Measurements from ENCODE around the gene ROBO1.
"Not testable (repeated sequence)": the region's sequence is repeated elsewhere in the genome, so short reads cannot be mapped to it uniquely, and the experiment has no call there.

Gene ROBO1

DNA sequence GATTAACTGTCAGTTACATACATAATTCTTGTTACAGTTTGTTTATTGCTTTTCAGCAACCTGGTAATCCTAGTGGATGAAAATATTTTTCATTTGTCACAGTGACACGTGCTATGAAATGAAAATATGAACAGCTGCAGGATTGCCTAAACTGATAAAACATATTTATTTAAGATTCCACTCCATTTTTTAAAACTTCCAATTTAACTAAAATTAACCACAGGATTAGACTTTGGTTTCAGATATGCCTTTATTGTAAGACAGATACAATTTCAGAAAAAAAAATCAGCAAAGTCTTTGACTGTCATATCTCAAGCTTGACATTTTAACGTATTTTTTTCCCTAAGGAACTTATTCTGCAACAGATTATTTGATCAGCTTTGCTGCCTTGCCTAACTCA lies 550.7 kb downstream of the ROBO1 start:
- no peak for DNase-seq

DNA sequence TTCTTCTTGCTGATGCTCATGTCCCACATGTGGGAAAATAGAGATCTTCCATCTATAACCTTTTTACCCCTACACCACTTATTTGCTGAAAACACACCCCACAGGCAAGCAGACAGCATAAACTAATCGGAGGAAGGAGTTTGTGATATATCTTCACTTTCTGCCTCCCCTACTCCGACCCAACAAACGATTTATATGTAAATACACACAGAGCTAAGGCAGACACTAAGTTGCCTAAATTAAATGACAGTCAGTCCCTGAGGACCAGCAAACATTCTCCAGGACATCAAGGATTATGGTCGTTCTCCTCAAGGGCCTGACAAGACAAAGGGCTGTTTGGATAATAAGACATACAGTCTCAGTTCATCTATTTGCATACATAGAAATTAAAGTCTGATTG lies 552.5 kb downstream of the ROBO1 start:
- no peak for DNase-seq

DNA sequence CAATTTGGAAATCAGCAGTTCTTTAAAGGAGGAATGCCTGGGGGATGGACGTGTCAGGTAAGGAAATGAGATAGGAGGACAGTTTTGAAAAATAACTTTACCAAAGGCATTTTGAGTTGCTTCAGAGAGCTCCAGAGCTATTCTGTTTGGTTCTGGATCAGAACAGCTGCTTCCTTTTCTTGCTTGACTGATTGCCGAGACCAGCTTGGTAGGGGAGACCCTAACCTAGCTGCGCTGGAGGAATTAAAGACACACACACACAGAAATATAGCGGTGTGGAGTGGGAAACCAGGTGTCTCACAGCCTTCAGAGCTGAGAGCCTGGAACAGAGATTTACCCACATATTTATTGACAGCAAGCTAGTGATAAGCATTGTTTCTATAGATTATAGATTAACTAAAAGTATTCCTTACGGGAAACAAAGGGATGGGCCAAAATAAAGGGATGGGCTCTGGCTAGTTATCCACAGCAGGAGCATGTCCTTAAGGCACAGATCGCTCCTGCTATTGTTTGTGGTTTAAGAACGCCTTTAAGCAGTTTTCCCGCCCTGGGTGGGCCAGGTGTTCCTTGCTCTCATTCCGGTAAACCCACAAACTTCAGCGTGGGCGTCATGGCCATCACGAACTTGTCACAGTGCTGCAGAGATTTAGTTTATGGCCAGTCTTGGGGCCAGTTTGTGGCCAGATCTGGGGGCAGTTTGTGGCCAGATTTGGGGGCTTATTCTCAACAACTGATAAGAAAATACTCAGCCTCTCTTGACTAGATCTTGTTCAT lies 556.0 kb downstream of the ROBO1 start:
- DNase-seq = no peak

DNA sequence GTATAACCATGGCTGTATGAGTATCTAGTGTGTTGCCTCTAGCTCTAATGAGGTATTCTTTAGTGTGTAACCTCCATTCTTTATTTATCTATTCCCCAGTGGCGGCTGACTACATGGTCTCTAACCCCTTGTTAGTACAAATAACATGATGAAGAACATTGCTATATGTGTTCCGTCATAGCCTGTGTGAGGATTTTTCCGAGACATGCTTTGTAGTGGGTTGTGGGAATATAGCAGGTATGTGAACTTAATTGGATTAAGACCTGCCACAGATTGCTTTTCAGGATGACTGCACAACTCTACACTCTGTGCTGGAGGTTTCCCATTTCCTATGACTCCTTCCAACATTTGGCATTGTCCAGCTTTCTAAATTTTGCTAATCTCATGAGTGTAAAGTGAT lies 563.4 kb downstream of the ROBO1 start:
- DNase-seq = no peak

DNA sequence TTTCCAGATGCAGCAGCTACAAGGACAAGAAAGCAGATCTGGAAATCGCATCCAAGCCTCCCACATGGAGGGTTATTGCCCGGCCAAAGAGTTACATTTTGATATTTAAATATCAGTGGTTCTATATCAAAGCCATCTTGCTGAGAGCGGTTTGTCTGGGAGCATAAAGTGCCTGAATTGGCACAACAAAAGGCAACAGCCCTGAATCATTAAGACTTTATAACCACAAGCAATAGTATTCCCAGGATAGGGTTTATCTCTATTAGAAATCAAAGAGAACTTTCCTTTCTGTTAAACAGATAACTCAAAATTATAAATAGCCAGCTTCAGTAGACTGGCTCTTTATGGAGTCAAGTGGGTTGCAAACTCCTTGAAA lies 564.7 kb downstream of the ROBO1 start:
- no peak for DNase-seq

DNA sequence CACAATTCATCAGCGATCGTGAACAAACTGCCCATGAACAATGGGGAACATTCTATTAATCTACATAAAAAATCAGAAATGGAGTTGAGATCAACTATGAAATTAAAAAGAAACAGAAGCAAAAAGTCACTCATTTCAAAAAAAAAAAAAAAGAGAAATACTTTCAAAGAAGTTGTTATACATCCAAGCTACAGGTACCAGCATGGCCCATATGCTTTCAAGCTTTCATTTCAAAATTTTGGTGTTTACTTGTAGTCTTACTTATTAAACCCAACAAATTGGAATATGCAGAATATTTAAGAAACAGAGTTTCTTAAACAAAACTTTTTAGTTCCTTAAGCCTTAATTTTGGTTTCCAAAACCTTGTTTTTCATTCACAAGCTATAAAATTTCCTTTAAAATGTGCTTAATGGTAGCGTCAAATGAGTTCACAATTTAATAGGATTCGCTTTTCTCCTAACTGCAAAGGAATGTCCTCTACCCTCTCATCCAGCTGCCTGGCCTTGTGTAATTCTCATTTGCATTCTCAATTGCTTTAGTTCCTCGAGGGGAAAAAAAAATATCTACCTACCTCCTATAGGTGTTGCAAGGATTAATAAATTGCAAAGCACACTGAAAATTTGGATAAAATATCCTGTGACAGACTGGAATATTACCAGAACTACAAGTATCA lies 565.2 kb downstream of the ROBO1 start:
- DNase-seq = no peak

DNA sequence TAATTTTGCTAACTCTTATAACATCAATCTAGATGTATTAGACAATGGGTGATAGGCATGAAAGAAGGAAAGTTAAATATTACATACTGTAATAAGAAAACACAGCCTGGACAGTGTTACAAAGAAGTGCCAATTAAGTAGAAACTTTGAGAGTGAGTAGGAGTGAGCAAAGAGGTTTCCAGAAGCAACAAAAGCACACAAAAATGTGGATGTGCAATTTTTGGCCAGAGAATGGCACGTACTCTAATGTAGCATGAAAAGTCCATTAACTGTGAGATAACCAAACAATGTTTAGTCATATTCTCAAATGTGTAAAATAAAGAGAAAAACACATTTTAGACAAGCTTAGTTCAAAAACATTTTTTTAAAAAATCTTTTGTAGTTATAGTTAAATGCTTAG lies 567.3 kb downstream of the ROBO1 start:
- DNase-seq = no peak

DNA sequence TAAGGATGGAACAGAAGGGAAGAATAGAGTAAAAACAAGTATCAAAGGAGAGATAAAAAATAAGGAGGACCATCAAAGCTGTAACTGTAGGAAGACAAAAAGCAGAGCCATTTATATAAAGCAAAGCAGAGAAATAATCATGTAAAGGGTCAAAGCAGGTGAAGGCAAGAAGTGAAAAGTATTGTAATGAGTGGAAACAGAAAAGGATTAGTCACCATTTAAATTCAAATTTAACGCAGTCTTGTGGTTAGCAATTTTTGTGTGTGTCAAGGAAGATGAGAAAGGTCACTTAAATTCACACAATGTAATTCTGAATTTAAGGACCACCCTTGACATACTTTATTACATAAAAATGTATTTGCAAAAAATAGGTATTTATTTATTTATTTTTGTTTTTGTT lies 567.8 kb downstream of the ROBO1 start:
- no peak for DNase-seq

DNA sequence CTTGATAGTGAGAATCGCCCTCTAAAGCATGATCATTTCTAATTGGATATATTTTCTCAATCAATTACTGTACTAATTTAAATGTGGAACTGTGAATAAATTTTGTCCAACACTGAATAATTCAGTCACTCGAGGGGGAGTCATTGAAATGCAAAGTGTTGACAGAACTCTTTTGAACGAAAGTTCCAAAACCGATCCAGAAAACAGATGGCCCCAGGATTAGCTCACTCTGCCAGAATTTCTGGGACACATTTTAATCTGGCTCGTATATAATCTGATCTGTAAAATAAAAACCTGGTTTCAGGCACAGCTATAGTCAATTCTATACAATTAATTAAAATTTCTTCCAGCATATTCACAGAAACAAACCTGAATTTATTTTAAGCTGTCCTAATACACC lies 580.4 kb downstream of the ROBO1 start:
- no peak for DNase-seq

DNA sequence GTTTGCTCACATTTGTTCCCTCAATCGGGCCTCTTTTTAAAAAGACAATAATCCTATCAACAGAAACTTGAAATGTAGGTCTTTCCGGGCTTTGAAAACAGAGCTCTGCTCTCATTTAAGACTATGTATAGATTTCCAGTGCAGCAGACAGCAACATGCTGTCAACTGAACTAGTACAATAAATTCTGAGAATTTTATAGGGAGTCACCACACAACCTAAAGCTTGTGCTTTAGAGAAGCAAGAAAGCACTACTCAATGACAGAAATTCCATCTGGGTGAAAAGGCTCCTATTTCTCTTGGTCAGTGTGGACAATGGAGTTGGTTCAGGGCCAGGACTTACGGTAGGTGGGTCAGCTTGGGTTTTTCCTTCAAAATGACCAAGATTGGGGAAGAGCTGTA lies 583.5 kb downstream of the ROBO1 start:
- DNase-seq = no peak

DNA sequence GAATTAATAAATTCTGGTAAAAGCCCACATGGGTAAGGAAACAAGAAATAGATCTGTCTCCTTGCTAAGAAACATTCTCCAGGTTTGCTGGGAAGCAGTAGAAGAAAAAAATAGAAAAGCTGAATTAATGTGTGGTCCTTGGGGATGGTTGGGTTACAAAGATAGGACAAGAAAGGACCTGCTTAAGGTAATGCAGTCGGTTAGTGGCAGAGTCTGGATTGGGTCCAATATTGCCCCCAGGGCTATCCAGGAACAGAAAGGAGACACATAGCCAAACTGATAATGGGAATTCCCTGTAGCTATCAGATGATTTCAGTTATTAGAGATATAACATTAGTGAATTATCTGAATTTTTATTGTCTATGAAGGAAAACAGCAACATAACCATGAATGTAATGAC lies 584.3 kb downstream of the ROBO1 start:
- DNase-seq = no peak

DNA sequence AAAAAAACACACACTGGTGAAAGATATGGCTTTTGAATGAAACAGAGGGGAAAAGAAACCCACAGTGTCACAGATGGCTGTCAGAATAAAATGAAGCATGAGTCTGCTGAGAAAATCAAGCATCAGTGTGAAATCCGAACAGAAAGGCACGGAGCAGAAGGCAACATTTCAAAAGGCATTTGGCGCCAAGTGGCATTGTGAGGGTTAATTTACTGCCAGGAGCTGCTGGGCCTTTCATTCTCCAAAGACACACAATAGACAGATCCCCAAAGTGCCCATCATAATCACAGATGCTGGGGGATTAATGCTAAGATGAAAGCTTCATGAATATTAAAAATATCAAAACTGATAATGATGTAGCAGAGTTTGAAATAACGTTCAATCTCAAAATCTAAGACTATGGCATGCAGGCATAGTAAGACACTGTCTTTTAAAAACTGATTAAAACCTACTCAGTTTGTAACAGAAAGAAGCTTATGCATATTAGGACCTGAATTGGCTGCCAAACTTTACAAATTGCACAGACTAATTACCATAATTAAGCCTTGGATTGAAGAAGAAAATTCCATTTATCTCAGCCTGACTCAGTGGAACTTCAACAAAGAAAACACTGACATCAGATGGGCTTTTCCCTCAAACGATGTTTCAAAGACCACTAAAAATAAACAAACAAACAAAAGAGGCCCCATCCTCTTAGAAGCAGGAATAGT lies 589.2 kb downstream of the ROBO1 start:
- DNase-seq = no peak

DNA sequence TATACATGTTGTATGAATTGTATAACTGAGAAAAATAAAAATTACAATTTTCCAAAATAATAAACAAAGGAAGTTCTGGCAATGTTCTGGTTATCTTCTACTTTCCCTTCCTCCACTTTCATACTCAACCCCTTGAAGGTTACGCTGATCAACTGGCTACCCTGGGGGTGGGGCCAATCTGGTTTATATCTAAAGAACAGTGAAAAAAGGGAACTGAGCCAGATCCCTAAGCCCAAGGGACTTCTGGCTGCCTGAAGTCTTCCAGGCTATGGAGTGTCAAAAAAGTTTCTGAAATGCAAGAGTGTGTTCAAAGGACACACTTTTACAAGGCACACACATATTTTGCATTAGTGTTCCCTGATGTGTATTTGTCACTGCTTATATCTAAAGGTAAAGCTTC lies 591.9 kb downstream of the ROBO1 start:
- DNase-seq = no peak

DNA sequence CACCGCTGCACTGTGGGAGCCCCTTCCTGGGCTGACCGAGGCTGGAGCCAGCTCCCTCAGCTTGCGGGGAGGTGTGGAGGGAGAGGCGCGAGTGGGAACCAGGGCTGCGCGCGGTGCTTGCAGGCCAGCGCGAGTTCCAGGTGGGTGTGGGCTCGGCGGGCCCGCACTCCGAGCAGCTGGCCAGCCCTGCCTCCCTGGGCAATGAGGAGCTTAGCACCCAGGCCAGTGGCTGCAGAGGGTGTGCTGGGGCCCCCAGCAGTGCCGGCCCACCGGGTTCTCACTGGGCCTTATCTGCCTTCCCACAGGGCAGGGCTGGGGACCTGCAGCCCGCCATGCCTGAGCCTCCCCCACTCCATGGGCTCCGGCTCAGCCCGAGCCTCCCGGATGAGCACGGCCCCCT lies 594.5 kb downstream of the ROBO1 start:
- DNase-seq = not testable (repeated sequence)

DNA sequence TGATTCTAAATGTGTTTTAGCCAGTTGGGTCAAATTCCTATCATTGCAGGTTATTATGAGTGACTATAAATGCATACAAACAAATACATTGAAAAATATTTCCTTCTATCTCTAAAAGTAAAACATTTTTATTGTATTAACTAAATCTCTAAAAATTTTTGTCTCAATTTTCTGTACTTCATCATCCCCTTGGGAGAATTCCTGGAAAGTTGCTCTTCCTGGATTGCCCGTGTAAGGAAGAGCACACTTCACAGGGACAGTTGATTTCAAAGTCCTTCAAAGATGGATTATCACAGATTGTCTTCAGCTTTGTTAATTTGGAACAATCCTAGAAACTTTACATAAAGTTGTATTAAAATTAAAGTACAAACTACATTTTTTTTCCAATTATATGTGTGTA lies 595.6 kb downstream of the ROBO1 start:
- DNase-seq = no peak

DNA sequence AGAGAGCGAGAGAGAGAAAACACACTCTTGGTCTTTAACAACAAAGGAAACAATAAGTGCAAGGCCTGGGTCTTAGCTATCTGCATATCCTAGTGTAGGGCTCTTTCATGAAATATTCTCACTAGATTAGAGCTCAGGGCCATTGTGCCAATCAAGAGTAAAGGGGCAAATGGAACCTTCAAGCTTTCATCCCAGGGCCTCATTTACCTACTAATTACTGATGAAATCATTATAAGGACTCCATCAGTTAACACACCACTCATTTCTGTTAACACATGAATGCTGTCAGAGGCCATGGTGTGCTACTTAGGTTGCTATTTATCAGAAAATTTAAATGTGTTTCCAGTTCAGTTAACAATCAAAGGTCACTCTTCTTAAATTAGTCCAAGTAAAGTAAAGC lies 597.8 kb downstream of the ROBO1 start:
- DNase-seq = no peak

DNA sequence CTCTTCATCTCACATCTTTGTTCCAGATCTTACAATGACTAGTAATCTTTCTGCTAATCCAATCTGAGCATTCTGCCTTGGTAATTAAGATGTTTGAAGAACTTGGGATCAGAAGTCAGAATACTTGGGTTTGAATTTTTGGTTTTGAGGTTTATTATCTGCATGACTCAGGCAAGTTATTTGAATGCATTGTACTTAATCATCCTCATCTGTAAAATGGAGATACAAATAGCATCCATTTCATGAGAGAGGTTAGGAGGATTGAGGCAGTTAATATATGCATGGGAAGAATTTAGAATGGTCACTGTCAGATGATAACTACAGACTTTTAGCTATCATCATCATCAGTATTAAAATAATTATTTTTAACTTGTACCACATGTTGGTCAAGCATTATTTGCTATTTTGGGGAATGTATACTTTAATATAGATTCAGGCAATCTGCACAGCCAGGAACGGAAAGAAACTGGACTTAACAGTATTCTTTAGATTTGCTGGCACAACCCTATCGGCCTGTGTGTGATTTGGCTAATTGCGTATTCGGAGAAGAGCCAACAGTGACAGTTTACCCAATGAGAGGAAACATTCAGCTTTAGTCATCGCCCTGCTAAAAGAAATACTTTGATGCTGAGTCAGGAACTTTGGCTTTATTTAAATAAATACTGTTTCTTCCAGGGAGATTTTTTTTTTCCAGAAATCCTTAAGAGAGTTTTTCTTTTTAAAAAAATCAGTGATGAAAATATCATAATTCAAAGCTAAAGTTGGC lies 600.0 kb downstream of the ROBO1 start:
- DNase-seq = no peak

DNA sequence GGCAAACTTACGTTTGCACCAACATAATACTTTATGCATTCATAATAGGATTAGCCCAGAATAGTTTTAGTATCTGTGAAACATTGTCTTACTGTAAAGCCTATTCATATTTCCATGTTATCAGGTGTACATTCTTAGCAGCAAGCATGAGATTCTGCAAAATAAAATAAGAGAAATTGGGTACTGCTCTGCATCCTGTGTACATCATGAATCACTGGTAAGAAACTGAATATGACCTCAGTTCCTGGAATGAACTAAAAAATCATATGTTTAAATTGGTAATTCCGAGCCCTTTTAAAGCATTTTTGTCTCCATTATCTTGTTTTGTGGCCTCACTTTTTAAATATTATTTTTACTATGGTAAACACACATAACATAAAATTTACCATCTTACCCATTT lies 605.1 kb downstream of the ROBO1 start:
- no peak for DNase-seq

DNA sequence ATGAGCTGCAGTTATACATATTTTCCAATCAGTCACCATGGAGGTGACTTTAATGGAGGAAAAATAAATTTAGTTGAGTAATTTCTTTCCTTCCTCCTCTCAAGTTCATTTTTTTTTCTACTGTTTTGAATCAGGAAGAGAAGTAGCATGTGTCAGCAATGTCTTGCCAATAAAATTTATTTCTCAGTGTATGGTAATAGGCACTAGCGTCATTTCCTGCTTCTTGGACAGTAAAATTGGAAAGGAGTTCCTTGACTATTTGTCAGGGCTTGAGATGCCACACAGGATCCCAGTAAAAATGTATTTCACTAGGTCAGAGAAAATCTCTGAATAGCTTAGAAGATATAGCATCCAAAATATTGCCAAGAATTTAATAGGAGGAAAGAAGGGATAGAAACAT lies 605.9 kb downstream of the ROBO1 start:
- DNase-seq = no peak

DNA sequence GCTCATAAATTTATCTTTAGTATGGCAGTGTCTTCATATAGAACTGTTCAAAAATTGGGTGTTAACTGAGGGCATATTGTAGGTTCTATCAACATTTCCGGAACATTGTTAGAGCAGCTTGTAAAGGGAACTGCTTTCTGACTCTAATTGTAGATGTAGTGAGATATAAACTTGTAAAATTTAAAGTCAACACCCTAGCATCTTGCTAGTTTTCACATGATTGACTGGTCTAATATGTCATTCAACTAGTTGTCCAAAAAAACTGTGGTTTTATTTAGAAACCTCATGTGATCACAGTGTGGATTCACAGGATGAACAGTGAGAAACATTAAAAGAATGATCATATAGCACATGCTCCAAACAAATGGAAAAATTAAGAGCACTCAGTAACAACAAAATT lies 607.4 kb downstream of the ROBO1 start:
- DNase-seq = no peak

DNA sequence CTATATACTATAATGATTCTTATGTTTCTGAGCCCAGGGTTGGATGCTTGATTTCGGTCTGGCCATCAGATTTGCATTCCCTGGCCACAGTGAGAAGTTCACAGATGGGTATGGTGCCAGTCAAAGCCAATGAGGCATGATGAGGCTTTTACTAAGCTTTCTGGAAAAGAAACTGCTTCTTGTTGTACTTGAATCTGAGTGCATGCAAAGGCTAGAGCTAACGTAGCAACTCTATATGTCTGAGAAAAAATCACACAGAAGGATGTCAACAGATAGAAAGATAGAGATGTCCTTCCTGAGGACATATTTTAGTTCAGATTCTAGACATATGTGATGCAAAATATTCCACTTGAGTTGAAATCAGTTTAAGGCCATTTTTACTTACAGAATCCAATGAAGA lies 608.1 kb downstream of the ROBO1 start:
- no peak for DNase-seq

DNA sequence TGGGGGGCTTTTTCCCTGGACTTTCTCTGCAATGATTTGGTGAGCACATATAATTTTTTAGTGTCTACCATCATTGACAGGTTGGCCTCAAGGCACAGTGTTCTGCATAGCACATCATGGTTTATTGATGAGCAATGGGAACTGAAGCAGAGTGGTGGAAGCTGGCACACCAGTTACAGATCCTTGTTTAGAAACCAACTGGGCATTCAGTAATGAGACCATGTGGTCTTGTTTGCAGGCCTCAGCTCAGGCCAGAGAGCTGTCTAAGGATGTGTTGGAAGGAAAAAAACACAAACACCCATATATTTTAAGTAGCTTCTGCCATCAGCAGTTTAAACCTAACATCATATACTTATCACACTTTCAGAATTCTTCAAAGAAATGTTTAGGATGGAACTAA lies 610.6 kb downstream of the ROBO1 start:
- no peak for DNase-seq

DNA sequence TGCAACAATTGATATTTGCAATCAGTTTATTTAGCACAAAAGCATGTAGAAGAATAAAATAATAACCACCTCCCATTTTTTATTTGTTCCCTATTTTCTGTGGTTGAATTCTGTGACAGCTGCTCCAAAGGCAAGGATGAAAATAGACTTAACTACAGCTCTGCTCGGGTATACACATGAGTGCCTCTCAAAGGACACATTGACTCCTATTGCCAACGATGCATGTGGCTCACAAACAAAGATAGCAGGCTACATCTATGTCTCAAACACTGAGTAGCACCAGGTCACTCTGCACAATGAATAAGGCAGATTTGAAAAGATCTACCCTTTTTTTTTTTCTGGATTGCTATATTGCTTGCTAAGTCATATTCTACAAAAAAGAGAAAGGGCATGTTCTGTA lies 612.9 kb downstream of the ROBO1 start:
- no peak for DNase-seq

DNA sequence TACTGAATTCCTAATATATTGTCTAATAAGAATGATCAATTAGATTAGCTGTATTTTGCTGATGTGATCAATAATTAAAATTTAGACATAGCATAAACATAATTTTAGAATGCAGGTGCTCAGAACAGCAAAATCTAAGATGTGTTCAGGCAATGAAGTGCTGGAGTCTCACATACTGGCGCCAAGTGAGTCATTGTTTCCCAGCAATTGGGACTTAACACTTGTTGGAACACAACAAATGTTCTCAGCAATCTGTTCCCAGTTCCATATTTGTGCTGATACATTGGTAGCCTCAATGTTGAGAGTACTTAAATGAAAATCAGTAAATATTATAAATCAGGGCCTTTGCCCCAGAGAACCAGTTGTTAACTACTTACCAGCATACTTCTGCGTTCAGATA lies 619.0 kb downstream of the ROBO1 start:
- DNase-seq = no peak
